ENCODE data around the gene MUCL3. TPM values are rescaled to one million over a fixed set of nuclear protein-coding genes. Genes with fewer than 3 reads are reported as not detected.
"Not testable (repeated sequence)": the region's sequence is repeated elsewhere in the genome, so short reads cannot be mapped to it uniquely, and the experiment has no call there.

MUCL3 gene
- total and polyA plus RNA-seq, 9 donors, result 0.05 to 0.15 TPM; not detected in 7

GRCh38 chr6:30924040-30924627 is 16.6 kb upstream of the MUCL3 start:
- H3K27ac ChIP-seq (ENCODE audit: low read length); H3K9me3 ChIP-seq (replicated peaks; ENCODE audit: control insufficient read depth, low read depth, low read length); H3K27me3 ChIP-seq (ENCODE audit: control insufficient read depth, insufficient read depth, low read length); DNase-seq; H3K4me1 ChIP-seq (ENCODE audit: control insufficient read depth, insufficient read depth, low read length); H3K4me3 ChIP-seq (ENCODE audit: low read length): not testable (repeated sequence)
- WGBS (ENCODE audit: insufficient coverage), result 89% methylated on average over 3 of the region's 9 CpGs
- peaks cover 73% of the 10 kb centered on the region for H3K36me3 ChIP-seq (ENCODE audit: control insufficient read depth, insufficient read depth, low read length)

GRCh38 chr6:30926644-30927043 is 14.1 kb upstream of the MUCL3 start:
- peaks cover 48% of the 10 kb centered on the region for H3K36me3 ChIP-seq (ENCODE audit: control insufficient read depth, insufficient read depth, low read length)
- WGBS (ENCODE audit: insufficient coverage), result 100% methylated on average over 1 of the region's 4 CpGs
- no peaks in the 10 kb centered on the region for H3K27me3 ChIP-seq (ENCODE audit: control insufficient read depth, insufficient read depth, low read length)
- no peak for DNase-seq
- H3K4me1 ChIP-seq (ENCODE audit: control insufficient read depth, insufficient read depth, low read length), result no peaks in the 10 kb centered on the region
- no peak overlapping the region for H3K27ac ChIP-seq (ENCODE audit: low read length)
- H3K9me3 ChIP-seq (replicated peaks; ENCODE audit: control insufficient read depth, low read depth, low read length), result peaks cover 6% of the 10 kb centered on the region
- no peak overlapping the region for H3K4me3 ChIP-seq (ENCODE audit: low read length)

- H3K36me3 ChIP-seq (ENCODE audit: control insufficient read depth, insufficient read depth, low read length), result peaks cover 43% of the 10 kb centered on the region
- DNase-seq; H3K4me1 ChIP-seq (ENCODE audit: control insufficient read depth, insufficient read depth, low read length); H3K27ac ChIP-seq (ENCODE audit: low read length); H3K27me3 ChIP-seq (ENCODE audit: control insufficient read depth, insufficient read depth, low read length); H3K9me3 ChIP-seq (replicated peaks; ENCODE audit: control insufficient read depth, low read depth, low read length); H3K4me3 ChIP-seq (ENCODE audit: low read length): not testable (repeated sequence)
- 100% methylated on average over 1 of the region's 3 CpGs for WGBS (ENCODE audit: insufficient coverage)
Observed at GRCh38 chr6:30927080-30927479, 13.7 kb upstream of the MUCL3 start.

DNA sequence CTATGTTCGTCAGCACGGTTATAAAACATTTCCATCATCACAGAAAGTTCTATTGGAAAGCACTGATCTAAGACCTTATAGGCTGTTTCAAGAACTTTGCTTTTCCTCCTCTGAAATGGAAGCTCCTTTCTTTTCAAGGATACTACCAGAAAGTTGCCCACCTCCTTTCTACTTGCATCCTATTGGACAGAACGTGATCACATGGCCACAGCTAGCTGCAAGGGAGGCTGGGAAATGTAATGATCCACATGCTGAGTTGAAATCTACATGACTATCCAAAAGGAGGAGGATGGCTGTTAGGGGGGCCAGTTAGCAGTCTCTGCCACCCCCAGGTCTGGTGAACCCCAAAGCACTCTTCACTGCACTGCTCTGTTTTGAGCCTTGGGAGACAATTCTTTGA is 12.1 kb upstream of the MUCL3 start:
- H3K27ac ChIP-seq (ENCODE audit: low read length), result no peak overlapping the region
- WGBS (ENCODE audit: insufficient coverage), result no CpG with 5 or more reads among the region's 3 CpGs
- DNase-seq, result no peak
- H3K36me3 ChIP-seq (ENCODE audit: control insufficient read depth, insufficient read depth, low read length), result peaks cover 27% of the 10 kb centered on the region
- peaks cover 2% of the 10 kb centered on the region for H3K27me3 ChIP-seq (ENCODE audit: control insufficient read depth, insufficient read depth, low read length)
- H3K9me3 ChIP-seq (replicated peaks; ENCODE audit: control insufficient read depth, low read depth, low read length), result peaks cover 6% of the 10 kb centered on the region
- no peak overlapping the region for H3K4me3 ChIP-seq (ENCODE audit: low read length)
- no peaks in the 10 kb centered on the region for H3K4me1 ChIP-seq (ENCODE audit: control insufficient read depth, insufficient read depth, low read length)

DNA sequence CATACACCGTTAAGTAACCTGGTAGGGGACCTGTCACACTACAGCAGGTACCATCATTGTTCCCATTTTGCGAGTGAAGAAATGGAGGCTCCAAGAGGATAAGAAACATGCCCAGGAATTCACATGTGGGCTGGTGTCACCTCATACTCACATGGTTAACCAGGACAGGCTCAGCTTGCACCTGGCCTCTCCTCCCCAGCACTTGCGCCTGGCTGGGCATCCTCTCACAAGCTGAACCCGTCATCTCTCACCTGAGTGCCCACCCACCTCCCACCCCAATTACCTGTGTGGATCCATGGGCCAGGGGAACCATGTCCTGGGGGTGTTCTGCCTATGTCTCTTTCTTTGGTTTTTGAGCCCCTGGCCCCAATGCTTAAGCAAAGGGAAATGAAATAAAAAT is 10.3 kb upstream of the MUCL3 start:
- Histone ChIP-seq H3K36me3 (ENCODE audit: control insufficient read depth, insufficient read depth, low read length) (peaks cover 15% of the 10 kb centered on the region), H3K27me3 (ENCODE audit: control insufficient read depth, insufficient read depth, low read length) (peaks cover 2% of the 10 kb centered on the region), H3K9me3 (replicated peaks; ENCODE audit: control insufficient read depth, low read depth, low read length) (peaks cover 6% of the 10 kb centered on the region), H3K4me3 (ENCODE audit: low read length) (no peak overlapping the region), H3K4me1 (ENCODE audit: control insufficient read depth, insufficient read depth, low read length) (no peaks in the 10 kb centered on the region), H3K27ac (ENCODE audit: low read length) (no peak overlapping the region)
- WGBS (ENCODE audit: insufficient coverage), result 94% methylated on average over 2 of the region's 4 CpGs
- no peak for DNase-seq

DNA sequence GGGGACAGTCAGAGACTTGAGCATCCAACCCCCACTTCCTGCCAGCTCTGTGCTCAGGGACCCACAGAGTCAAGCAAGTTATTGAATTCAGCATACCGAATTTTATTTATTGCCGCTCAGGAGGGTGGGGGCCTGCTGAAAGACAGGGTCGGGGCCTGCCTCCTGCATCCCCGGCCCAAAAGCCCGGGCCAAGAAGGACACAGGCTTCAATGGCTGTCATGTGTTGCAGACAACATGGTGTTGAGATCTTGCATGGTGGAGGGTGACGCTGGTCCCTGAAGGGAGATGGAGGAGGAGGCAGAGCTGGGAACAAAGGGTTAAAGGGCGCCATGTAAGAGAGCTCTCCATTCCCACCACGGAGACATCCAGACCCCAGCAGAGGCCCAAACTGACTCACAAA is 9.5 kb upstream of the MUCL3 start:
- Histone ChIP-seq H3K4me3 (ENCODE audit: low read length) (no peak overlapping the region), H3K9me3 (replicated peaks; ENCODE audit: control insufficient read depth, low read depth, low read length) (peaks cover 6% of the 10 kb centered on the region), H3K27me3 (ENCODE audit: control insufficient read depth, insufficient read depth, low read length) (peaks cover 2% of the 10 kb centered on the region), H3K4me1 (ENCODE audit: control insufficient read depth, insufficient read depth, low read length) (no peaks in the 10 kb centered on the region), H3K36me3 (ENCODE audit: control insufficient read depth, insufficient read depth, low read length) (peaks cover 8% of the 10 kb centered on the region), H3K27ac (ENCODE audit: low read length) (no peak overlapping the region)
- DNase-seq, result no peak
- 50% methylated on average over 4 of the region's 8 CpGs for WGBS (ENCODE audit: insufficient coverage)

DNA sequence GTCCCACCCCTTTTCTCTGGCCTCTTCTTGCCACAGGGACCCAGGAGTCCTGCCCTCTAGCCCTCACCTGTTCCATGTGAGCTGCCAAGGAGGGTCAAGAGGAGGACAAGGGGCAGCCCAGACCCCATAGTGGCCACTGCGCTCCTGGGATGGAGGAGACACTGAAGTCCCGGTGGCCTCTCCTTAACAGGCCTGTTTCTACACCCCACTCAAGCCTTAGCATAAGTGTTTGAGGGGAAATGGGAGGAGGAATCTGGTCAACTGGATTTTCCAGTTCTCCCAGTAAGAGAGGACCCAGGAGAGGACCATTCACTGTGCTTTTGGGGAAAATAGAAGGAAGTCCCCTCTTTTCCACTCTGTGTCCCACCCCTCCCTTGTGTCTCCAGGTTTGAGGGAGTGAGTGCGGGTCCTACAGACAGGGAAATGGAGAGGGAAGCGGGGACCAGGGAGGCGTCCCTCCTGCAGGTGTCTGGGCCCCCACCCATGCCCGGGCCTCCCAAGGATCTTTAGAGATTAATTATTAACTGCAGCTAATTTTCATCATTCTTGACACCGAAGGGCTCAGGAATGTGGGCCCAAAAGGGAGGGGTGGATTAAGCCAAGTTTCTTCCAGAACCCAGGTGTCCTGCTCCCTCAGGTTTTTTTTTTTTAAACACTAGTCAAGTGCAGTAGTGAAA is 8.7 kb upstream of the MUCL3 start, which contains the start of gene SFTA2:
Gene SFTA2, minus strand, starts transcription at position 202 of the 677 bp plus-strand sequence. Its CDS starts 74 bp downstream, at position 128.
- no peak for DNase-seq
- 80% methylated on average over 1 of the region's 7 CpGs for WGBS (ENCODE audit: insufficient coverage)
- no peak within 1 kb of the TSS for H3K27ac ChIP-seq (ENCODE audit: low read length)

DNA sequence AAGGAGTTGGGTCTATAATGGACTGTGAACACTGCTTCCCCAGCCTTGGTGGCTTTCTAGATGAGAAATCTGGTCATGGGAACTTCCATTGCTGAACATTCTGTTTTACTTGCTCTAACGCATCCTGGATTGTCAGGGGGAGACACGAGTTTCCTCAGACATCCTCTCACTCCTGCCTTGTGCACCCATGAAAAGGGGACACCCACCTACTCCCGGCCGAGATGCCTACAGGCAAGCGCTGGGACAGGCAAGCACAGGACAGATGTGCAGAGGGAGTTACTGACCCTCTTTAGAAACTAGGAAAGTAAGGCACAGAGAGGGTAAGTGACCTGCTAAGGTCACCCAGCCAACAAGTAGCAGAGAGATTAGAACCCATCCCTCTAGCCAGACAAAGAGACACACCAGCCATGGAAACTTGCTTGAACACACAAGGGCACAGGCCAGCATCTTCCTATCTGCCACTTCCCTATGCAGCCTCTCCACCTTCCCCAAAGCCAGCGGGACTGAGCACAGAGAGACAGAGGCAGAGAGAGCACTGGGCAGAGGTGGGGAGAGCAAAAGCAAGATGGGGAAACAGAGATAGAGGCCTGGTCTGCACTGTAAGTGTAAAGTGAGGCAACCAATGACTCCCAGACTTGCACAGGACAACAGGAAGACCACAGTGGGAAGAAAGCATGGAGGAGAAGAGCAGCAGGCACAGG is 8.0 kb upstream of the MUCL3 start:
- WGBS (ENCODE audit: insufficient coverage), result no CpG with 5 or more reads among the region's 6 CpGs
- Histone ChIP-seq H3K27me3 (ENCODE audit: control insufficient read depth, insufficient read depth, low read length) (peaks cover 11% of the 10 kb centered on the region), H3K36me3 (ENCODE audit: control insufficient read depth, insufficient read depth, low read length) (no peaks in the 10 kb centered on the region), H3K9me3 (replicated peaks; ENCODE audit: control insufficient read depth, low read depth, low read length) (peaks cover 6% of the 10 kb centered on the region), H3K27ac (ENCODE audit: low read length) (no peak overlapping the region), H3K4me3 (ENCODE audit: low read length) (no peak overlapping the region), H3K4me1 (ENCODE audit: control insufficient read depth, insufficient read depth, low read length) (no peaks in the 10 kb centered on the region)
- DNase-seq, result no peak

More for the DNA sequence above, 8.7 kb upstream of the MUCL3 start, which contains the start of gene SFTA2:
- H3K4me1 ChIP-seq (ENCODE audit: control insufficient read depth, insufficient read depth, low read length), result no peaks in the 10 kb centered on the region
- H3K27me3 ChIP-seq (ENCODE audit: control insufficient read depth, insufficient read depth, low read length), result peaks cover 9% of the 10 kb centered on the region
- H3K4me3 ChIP-seq (ENCODE audit: low read length), result no peak within 1 kb of the TSS
- H3K9me3 ChIP-seq (replicated peaks; ENCODE audit: control insufficient read depth, low read depth, low read length), result peaks cover 6% of the 10 kb centered on the region
- peaks cover 2% of the 10 kb centered on the region for H3K36me3 ChIP-seq (ENCODE audit: control insufficient read depth, insufficient read depth, low read length)

DNA sequence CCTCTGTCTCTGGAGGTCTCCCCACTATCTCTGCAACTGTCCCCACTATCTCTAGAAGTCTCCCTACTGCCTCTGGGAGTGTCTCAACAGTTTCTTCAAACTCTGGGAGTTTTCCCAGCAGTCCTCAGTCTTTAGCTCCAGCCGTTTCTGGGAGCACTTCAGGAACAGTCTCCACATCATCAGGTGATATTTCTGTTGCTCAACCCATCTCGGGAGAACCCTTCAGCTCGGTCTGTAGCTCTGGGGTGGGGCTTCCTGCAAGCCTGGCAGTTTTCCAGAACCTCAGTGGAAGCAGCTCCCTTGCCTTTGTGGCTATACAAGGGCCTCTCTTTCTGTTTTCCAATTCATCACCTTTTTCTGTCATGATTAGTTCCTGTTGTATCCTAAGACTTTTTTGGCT is 5.8 kb upstream of the MUCL3 start:
- H3K4me3 ChIP-seq (ENCODE audit: low read length), result no peak overlapping the region
- WGBS (ENCODE audit: insufficient coverage), result 39% methylated on average over 3 of the region's 3 CpGs
- H3K27me3 ChIP-seq (ENCODE audit: control insufficient read depth, insufficient read depth, low read length), result peaks cover 11% of the 10 kb centered on the region
- no peaks in the 10 kb centered on the region for H3K36me3 ChIP-seq (ENCODE audit: control insufficient read depth, insufficient read depth, low read length)
- no peaks in the 10 kb centered on the region for H3K9me3 ChIP-seq (replicated peaks; ENCODE audit: control insufficient read depth, low read depth, low read length)
- DNase-seq, result no peak
- H3K4me1 ChIP-seq (ENCODE audit: control insufficient read depth, insufficient read depth, low read length), result no peaks in the 10 kb centered on the region
- no peak overlapping the region for H3K27ac ChIP-seq (ENCODE audit: low read length)

DNA sequence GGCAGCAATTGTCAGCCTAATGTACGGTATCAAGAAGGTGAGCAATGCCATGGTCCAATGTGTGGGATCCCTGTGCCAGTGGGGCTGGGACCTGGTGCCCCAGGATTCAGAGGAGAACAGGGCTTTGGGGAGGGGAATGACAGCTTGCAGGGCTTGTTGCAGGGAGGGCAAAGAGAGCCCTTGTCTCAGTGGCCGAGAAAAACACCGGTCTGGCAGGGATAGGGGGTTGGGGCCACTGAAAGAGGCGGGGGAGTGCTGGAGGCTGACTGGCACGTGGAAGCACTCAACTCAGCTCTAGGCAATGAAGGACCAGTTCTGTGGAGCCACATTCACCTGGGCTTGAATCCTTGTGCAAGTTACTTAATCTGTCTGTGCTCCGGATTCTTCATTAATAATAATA is 3.5 kb upstream of the MUCL3 start:
- H3K9me3 ChIP-seq (replicated peaks; ENCODE audit: control insufficient read depth, low read depth, low read length), result no peaks in the 10 kb centered on the region
- WGBS (ENCODE audit: insufficient coverage), result 59% methylated on average over 3 of the region's 6 CpGs
- no peak for DNase-seq
- H3K4me3 ChIP-seq (ENCODE audit: low read length), result no peak overlapping the region
- H3K4me1 ChIP-seq (ENCODE audit: control insufficient read depth, insufficient read depth, low read length), result no peaks in the 10 kb centered on the region
- H3K36me3 ChIP-seq (ENCODE audit: control insufficient read depth, insufficient read depth, low read length), result no peaks in the 10 kb centered on the region
- H3K27me3 ChIP-seq (ENCODE audit: control insufficient read depth, insufficient read depth, low read length), result peaks cover 13% of the 10 kb centered on the region
- H3K27ac ChIP-seq (ENCODE audit: low read length), result no peak overlapping the region
